K562 (cell line): ENCODE results near the gene BLOC1S3. TPM values are rescaled to one million over a fixed set of nuclear protein-coding genes. Genes with fewer than 3 reads are reported as not detected.

Source experiments
- BRF1 ChIP-seq: IDR thresholded peaks from 3 replicates; pipeline ENCODE4 v1.6.1; 2011; ENCODE audit warnings: borderline replicate concordance, mild to moderate bottlenecking; ENCODE audit not compliant: insufficient read length; ENCODE audit errors: extremely low read depth
- CCAR2 ChIP-seq: fragments of 200-400 bp; formaldehyde crosslinking; IDR thresholded peaks from 2 replicates; pipeline ENCODE4 v1.6.1; 2017; ENCODE audit warnings: mild to moderate bottlenecking, low read depth, low read length
- CLOCK ChIP-seq: fragments of 250-450 bp; sonication (Bioruptor Pico); IDR thresholded peaks from 2 replicates; pipeline ENCODE4 v1.4.0; 2020; ENCODE audit warnings: mild to moderate bottlenecking, moderate library complexity, borderline replicate concordance
- HDAC3 ChIP-seq: fragments of 450-650 bp; IDR thresholded peaks from 2 replicates; pipeline ENCODE4 v1.6.1; 2018; ENCODE audit warnings: borderline replicate concordance, mild to moderate bottlenecking, moderate library complexity; ENCODE audit not compliant: partially characterized antibody
- ILK ChIP-seq: fragments of 450-650 bp; IDR thresholded peaks from 2 replicates; pipeline ENCODE4 v1.6.1; 2016; ENCODE audit warnings: missing genetic modification characterization, low read depth, mild to moderate bottlenecking, missing compliant biosample characterization, moderate library complexity, borderline replicate concordance
- KLF1 ChIP-seq: fragments of 450-650 bp; IDR thresholded peaks from 2 replicates; pipeline ENCODE4 v1.6.1; 2016; ENCODE audit warnings: missing genetic modification characterization, missing compliant biosample characterization
- PURB ChIP-seq: sonication (generic); formaldehyde crosslinking; IDR thresholded peaks from 2 replicates; pipeline ENCODE4 v1.9.0; 2021; ENCODE audit warnings: low read depth, mild to moderate bottlenecking, missing genetic modification reagents
- RBM14 ChIP-seq: fragments of 200-400 bp; formaldehyde crosslinking; IDR thresholded peaks from 2 replicates; pipeline ENCODE4 v1.6.1; 2018; ENCODE audit warnings: low read depth, mild to moderate bottlenecking, low read length, moderate library complexity, borderline replicate concordance; ENCODE audit not compliant: insufficient read depth
- RBM34 ChIP-seq: fragments of 200-400 bp; formaldehyde crosslinking; IDR thresholded peaks from 2 replicates; pipeline ENCODE4 v1.6.1; 2018; ENCODE audit warnings: low read length, borderline replicate concordance; ENCODE audit not compliant: insufficient read depth
- RUNX1 ChIP-seq: sonication (generic); IDR thresholded peaks from 2 replicates; pipeline ENCODE4 v1.6.1; 2016; ENCODE audit warnings: antibody characterized with exemption, low read depth
- SRSF9 ChIP-seq: fragments of 200-400 bp; formaldehyde crosslinking; IDR thresholded peaks from 2 replicates; pipeline ENCODE4 v1.6.1; 2017; ENCODE audit warnings: low read depth, low read length, borderline replicate concordance
- THRA ChIP-seq: fragments of 450-650 bp; IDR thresholded peaks from 2 replicates; pipeline ENCODE4 v1.6.1; 2017; ENCODE audit warnings: mild to moderate bottlenecking, moderate library complexity
- ZC3H8 ChIP-seq: fragments of 450-650 bp; IDR thresholded peaks from 2 replicates; pipeline ENCODE4 v1.6.1; 2017
- ZFP36 ChIP-seq: fragments of 150-350 bp; IDR thresholded peaks from 2 replicates; pipeline ENCODE4 v1.6.1; 2018; ENCODE audit warnings: low read length, low read depth; ENCODE audit not compliant: partially characterized antibody
- ZNF24 ChIP-seq: fragments of 450-650 bp; IDR thresholded peaks from 2 replicates; pipeline ENCODE4 v1.6.1; 2016
- ZNF280B ChIP-seq: fragments of 250-450 bp; sonication (Bioruptor Pico); IDR thresholded peaks from 2 replicates; pipeline ENCODE4 v1.5.1; 2021; ENCODE audit warnings: mild to moderate bottlenecking
- ZNF282 ChIP-seq: sonication (generic); formaldehyde crosslinking; IDR thresholded peaks from 2 replicates; pipeline ENCODE4 v1.8.1; 2023; ENCODE audit warnings: missing genetic modification reagents
- polyA plus RNA-seq, 8 experiments: library from polyadenylated mRNA; depleted of rRNA in 4 of 8; stranded (reverse) in 5 of 8; unstranded in 3 of 8; fragments of >200 nt; fragmentation: Nextera tagmentation in 2 of 8; fragmentation: Illumina TruSeq in 1 of 8; extraction: Ambion mirVana in 2 of 8; extraction: Trizol in 1 of 8; gene quantifications; 2 replicates each; pipeline versions ENCODE4 v1.2.1 to v1.2.3, GENCODE V29; 2011 to 2014; ENCODE audit warnings: inconsistent platforms in 1 of 8, missing spikeins in 1 of 8
- total RNA-seq, 7 experiments: library from RNA; depleted of rRNA in 6 of 7; stranded (reverse); fragments of >200 nt in 6 of 7; fragmentation: Illumina TruSeq in 2 of 7; extraction: Trizol in 2 of 7; gene quantifications; 2 replicates each; pipeline versions ENCODE4 v1.2.1 to v1.2.3, GENCODE V29; 2011 to 2021; ENCODE audit warnings: low replicate concordance in 1 of 7

Gene BLOC1S3
- total and polyA plus RNA-seq, 9 of the 15 experiments (the other 6 are each of a cell fraction or from before 2014, with no cell fraction given) = 3.9 to 20.2 (median 10.4) TPM

- no peak for TF ChIP-seq HDAC3
- TF ChIP-seq CLOCK (CRISPR knock-in tag) = no peak
- no peak for TF ChIP-seq SRSF9
- no peak for TF ChIP-seq RBM34
- TF ChIP-seq ZNF280B (CRISPR knock-in tag) = no peak
- no peak for TF ChIP-seq KLF1 (tag)
- TF ChIP-seq RBM14 = no peak
- TF ChIP-seq ILK = no peak
- no peak for TF ChIP-seq THRA
- TF ChIP-seq ZNF282 (CRISPR knock-in tag) = no peak
- peak; percentile 96 for TF ChIP-seq ZFP36
- TF ChIP-seq PURB (CRISPR knock-in tag) = no peak
- TF ChIP-seq CCAR2 = no peak
- no peak for TF ChIP-seq RUNX1
- no peak; the same call in 1 of the 2 replicates for TF ChIP-seq ZNF24
- no peak for TF ChIP-seq ZC3H8
- TF ChIP-seq BRF1 = no peak
Observed at GRCh38 chr19:45154064-45154827, 24.3 kb upstream of the BLOC1S3 start (continued).
